ENCODE measurements around the gene SNAPC2. TPM values are rescaled to one million over a fixed set of nuclear protein-coding genes. Genes with fewer than 3 reads are reported as not detected.

The SNAPC2 gene
- total and polyA plus RNA-seq, 2 of the 13 experiments (the other 11 are each of a cell fraction or from before 2014, with no cell fraction given): 10.2 to 12.7 TPM

- TF ChIP-seq ZNF33A (CRISPR knock-in tag; IDR thresholded peaks at IDR 0.05; ENCODE audit: borderline replicate concordance): no peak
- TF ChIP-seq, protein P1, sequence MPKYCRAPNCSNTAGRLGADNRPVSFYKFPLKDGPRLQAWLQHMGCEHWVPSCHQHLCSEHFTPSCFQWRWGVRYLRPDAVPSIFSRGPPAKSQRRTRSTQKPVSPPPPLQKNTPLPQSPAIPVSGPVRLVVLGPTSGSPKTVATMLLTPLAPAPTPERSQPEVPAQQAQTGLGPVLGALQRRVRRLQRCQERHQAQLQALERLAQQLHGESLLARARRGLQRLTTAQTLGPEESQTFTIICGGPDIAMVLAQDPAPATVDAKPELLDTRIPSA (CRISPR knock-in tag; IDR thresholded peaks at IDR 0.05; ENCODE audit: borderline replicate concordance): 0 out of 2 replicates have a peak, but pooled peaks have one; percentile 26
- no peak for TF ChIP-seq ZNF383 (CRISPR knock-in tag; IDR thresholded peaks at IDR 0.05; ENCODE audit: borderline replicate concordance)
- no peak for TF ChIP-seq MZF1 (CRISPR knock-in tag; IDR thresholded peaks at IDR 0.05; ENCODE audit: borderline replicate concordance)
- TF ChIP-seq SP5 (CRISPR knock-in tag; IDR thresholded peaks at IDR 0.05; ENCODE audit: borderline replicate concordance, low read depth): peak; percentile 100
- no peak for TF ChIP-seq SOX13 (IDR thresholded peaks at IDR 0.05)
- TF ChIP-seq SOX13 (CRISPR knock-in tag; conservative IDR thresholded peaks at IDR 0.05 in 1 of 2, IDR thresholded peaks at IDR 0.05 in 1 of 2): peak in 1 of 2 experiments; percentile 31; a peak in 2 of 4 replicates
- no peak for TF ChIP-seq STAG1 (CRISPR knock-in tag; IDR thresholded peaks at IDR 0.05)
- no peak for TF ChIP-seq ZNF513 (CRISPR knock-in tag; conservative IDR thresholded peaks at IDR 0.05)
- TF ChIP-seq, protein P2, sequence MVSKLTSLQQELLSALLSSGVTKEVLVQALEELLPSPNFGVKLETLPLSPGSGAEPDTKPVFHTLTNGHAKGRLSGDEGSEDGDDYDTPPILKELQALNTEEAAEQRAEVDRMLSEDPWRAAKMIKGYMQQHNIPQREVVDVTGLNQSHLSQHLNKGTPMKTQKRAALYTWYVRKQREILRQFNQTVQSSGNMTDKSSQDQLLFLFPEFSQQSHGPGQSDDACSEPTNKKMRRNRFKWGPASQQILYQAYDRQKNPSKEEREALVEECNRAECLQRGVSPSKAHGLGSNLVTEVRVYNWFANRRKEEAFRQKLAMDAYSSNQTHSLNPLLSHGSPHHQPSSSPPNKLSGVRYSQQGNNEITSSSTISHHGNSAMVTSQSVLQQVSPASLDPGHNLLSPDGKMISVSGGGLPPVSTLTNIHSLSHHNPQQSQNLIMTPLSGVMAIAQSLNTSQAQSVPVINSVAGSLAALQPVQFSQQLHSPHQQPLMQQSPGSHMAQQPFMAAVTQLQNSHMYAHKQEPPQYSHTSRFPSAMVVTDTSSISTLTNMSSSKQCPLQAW (CRISPR knock-in tag; IDR thresholded peaks at IDR 0.05): peak; percentile 85
- TF ChIP-seq CENPX (CRISPR knock-in tag; IDR thresholded peaks at IDR 0.05): no peak
- peak; percentile 23; the same call in 1 of the 2 replicates for TF ChIP-seq TFDP1 (CRISPR knock-in tag; IDR thresholded peaks at IDR 0.05; ENCODE audit: borderline replicate concordance)
- TF ChIP-seq ZNF720 (CRISPR knock-in tag; IDR thresholded peaks at IDR 0.05): no peak
- no peak for TF ChIP-seq PBX3 (CRISPR knock-in tag; IDR thresholded peaks at IDR 0.05; ENCODE audit: borderline replicate concordance)
- no peak for TF ChIP-seq ZNF703 (CRISPR knock-in tag; IDR thresholded peaks at IDR 0.05; ENCODE audit: borderline replicate concordance)
- TF ChIP-seq MBNL3 (CRISPR knock-in tag; conservative IDR thresholded peaks at IDR 0.05): no peak
- TF ChIP-seq ETS1 (CRISPR knock-in tag; IDR thresholded peaks at IDR 0.05): no peak
- no peak for TF ChIP-seq RCOR2 (CRISPR knock-in tag; IDR thresholded peaks at IDR 0.05)
- TF ChIP-seq AHR (CRISPR knock-in tag; IDR thresholded peaks at IDR 0.05): no peak
- no peak for TF ChIP-seq HDAC6 (IDR thresholded peaks at IDR 0.05; ENCODE audit: low read depth, low read length)
Observed at GRCh38 chr19:7918615-7919421, 1.3 kb upstream of the SNAPC2 start (continued).
